IMR-90 (cell line): ENCODE results near the gene CERS1. TPM values are rescaled to one million over a fixed set of nuclear protein-coding genes. Genes with fewer than 3 reads are reported as not detected.
A peak's percentile ranks its signal among the peaks of the same experiment; 100 is the strongest.

ENCODE experiments used
- ATAC-seq: fragments of 200-7000 bp; cut with Tn5 transposase; 2 replicates; pipeline ENCODE4 v1.9.1; 2020; ENCODE audit warnings: low read depth, mild to moderate bottlenecking, moderate library complexity
- BruUV-seq: library from RNA; stranded (reverse); fragments of 400-500 nt; replicated peaks from 2 replicates; lab custom pipeline; 2021; lab: Mats Ljungman, UMichigan
- CTCF ChIA-PET: fragments of 300-600 bp; formaldehyde crosslinking; extraction: SDS; loops from one replicate; lab custom pipeline; 2021; ENCODE audit warnings: antibody characterized with exemption; lab: Yijun Ruan, JAX
- POLR2A ChIA-PET: fragments of 300-600 bp; sonication (Branson Sonifier 250); formaldehyde crosslinking; loops from one replicate; lab custom pipeline; 2022; ENCODE audit warnings: antibody characterized with exemption; ENCODE audit not compliant: unreplicated experiment; lab: Charles Lee
- DNase-seq: peaks from one replicate; pipeline ENCODE4 v3.0.0; 2013
- H2AFZ ChIP-seq: replicated peaks from 2 replicates; pipeline ENCODE3; 2013; ENCODE audit warnings: low read length, mild to moderate bottlenecking; ENCODE audit not compliant: poor library complexity
- H2AK5ac ChIP-seq: 2 replicates; pipeline ENCODE4 v1.6.1; 2013; ENCODE audit warnings: low read depth, low read length, inconsistent platforms
- H2AK9ac ChIP-seq: replicated peaks from 2 replicates; pipeline ENCODE3; 2013; ENCODE audit warnings: mild to moderate bottlenecking, low read depth, low read length, moderate library complexity; ENCODE audit not compliant: poor library complexity
- H2BK120ac ChIP-seq: 2 replicates; pipeline ENCODE4 v1.6.1; 2013; ENCODE audit warnings: low read depth, low read length, inconsistent platforms
- H2BK15ac ChIP-seq: 3 replicates; pipeline ENCODE4 v1.6.1; 2013; ENCODE audit warnings: low read depth, low read length, inconsistent platforms
- H2BK20ac ChIP-seq: 2 replicates; pipeline ENCODE4 v1.6.1; 2013; ENCODE audit warnings: low read depth, mild to moderate bottlenecking, inconsistent platforms, low read length, moderate library complexity
- H2BK5ac ChIP-seq: 2 replicates; pipeline ENCODE4 v1.6.1; 2013; ENCODE audit warnings: mild to moderate bottlenecking, low read depth, low read length, inconsistent platforms; ENCODE audit not compliant: poor library complexity, severe bottlenecking
- H3K14ac ChIP-seq: replicated peaks from 2 replicates; pipeline ENCODE4 v1.6.1; 2013; ENCODE audit warnings: low read depth, low read length, inconsistent platforms
- H3K18ac ChIP-seq: 2 replicates; pipeline ENCODE4 v1.6.1; 2013; ENCODE audit warnings: low read depth, low read length, control low read depth
- H3K23ac ChIP-seq: 2 replicates; pipeline ENCODE4 v1.6.1; 2013; ENCODE audit warnings: low read depth, low read length, inconsistent platforms
- H3K27ac ChIP-seq: 2 replicates; pipeline ENCODE4 v1.5.1; 2013; ENCODE audit warnings: mild to moderate bottlenecking, control low read depth, low read length; ENCODE audit not compliant: insufficient read depth
- H3K27me3 ChIP-seq: 2 replicates; pipeline ENCODE4 v1.6.1; 2013; ENCODE audit warnings: low read length; ENCODE audit not compliant: control insufficient read depth, insufficient read depth
- H3K36me3 ChIP-seq: 2 replicates; pipeline ENCODE4 v1.6.1; 2013; ENCODE audit warnings: low read length, mixed read lengths; ENCODE audit not compliant: control insufficient read depth, insufficient read depth
- H3K4ac ChIP-seq: 2 replicates; pipeline ENCODE4 v1.6.1; 2013; ENCODE audit warnings: low read depth, low read length, inconsistent platforms
- H3K4me1 ChIP-seq: 2 replicates; pipeline ENCODE4 v1.6.1; 2013; ENCODE audit warnings: low read length, mixed read lengths; ENCODE audit not compliant: control insufficient read depth, insufficient read depth
- H3K4me2 ChIP-seq: 2 replicates; pipeline ENCODE4 v1.6.1; 2013; ENCODE audit warnings: low read depth, mild to moderate bottlenecking, control low read depth, low read length, moderate library complexity
- H3K4me3 ChIP-seq: 2 replicates; pipeline ENCODE4 v1.5.1; 2013; ENCODE audit warnings: low read depth, mild to moderate bottlenecking, control low read depth, low read length, moderate library complexity; ENCODE audit not compliant: insufficient read depth
- H3K56ac ChIP-seq: 2 replicates; pipeline ENCODE4 v1.6.1; 2013; ENCODE audit warnings: low read length, inconsistent platforms; ENCODE audit not compliant: insufficient read depth; ENCODE audit errors: extremely low read depth
- H3K79me1 ChIP-seq, 2 experiments: 2 replicates each; pipeline ENCODE4 v1.6.1; 2013; ENCODE audit warnings: low read length in 2 of 2, inconsistent platforms in 1 of 2, low read depth in 1 of 2
- H3K9ac ChIP-seq: 2 replicates; pipeline ENCODE4 v1.6.1; 2013; ENCODE audit warnings: low read depth, low read length, control low read depth
- H3K9me1 ChIP-seq: 2 replicates; pipeline ENCODE4 v1.6.1; 2013; ENCODE audit warnings: low read length, inconsistent platforms; ENCODE audit not compliant: insufficient read depth
- H3K9me3 ChIP-seq: 2 replicates; pipeline ENCODE4 v1.6.1; 2013; ENCODE audit warnings: low read length; ENCODE audit not compliant: control insufficient read depth, insufficient read depth
- H4K20me1 ChIP-seq: 2 replicates; pipeline ENCODE4 v1.6.1; 2013; ENCODE audit warnings: low read length, inconsistent platforms; ENCODE audit not compliant: insufficient read depth
- H4K5ac ChIP-seq: 2 replicates; pipeline ENCODE4 v1.6.1; 2013; ENCODE audit warnings: mild to moderate bottlenecking, low read depth, low read length, control low read depth
- H4K8ac ChIP-seq, 2 experiments: 2 replicates each; pipeline ENCODE4 v1.6.1; 2013; ENCODE audit warnings: low read depth in 2 of 2, low read length in 2 of 2, control low read depth in 1 of 2, inconsistent platforms in 1 of 2
- H4K91ac ChIP-seq: 2 replicates; pipeline ENCODE4 v1.6.1; 2013; ENCODE audit warnings: low read depth, low read length, inconsistent platforms; ENCODE audit not compliant: insufficient read depth
- BHLHE40 ChIP-seq: fragments of 150-350 bp; IDR thresholded peaks from 2 replicates; pipeline ENCODE4 v1.6.1; 2016; ENCODE audit warnings: mild to moderate bottlenecking, low read depth, low read length
- CEBPB ChIP-seq: IDR thresholded peaks from 2 replicates; pipeline ENCODE4 v1.6.1; 2012; ENCODE audit warnings: low read depth, low read length, improper control_type of control experiment
- CHD1 ChIP-seq: IDR thresholded peaks from 2 replicates; pipeline ENCODE4 v1.6.1; 2012; ENCODE audit warnings: low read depth, low read length, improper control_type of control experiment
- CTCF ChIP-seq: conservative IDR thresholded peaks from 2 replicates; pipeline ENCODE4 v1.5.1; 2012; ENCODE audit warnings: mild to moderate bottlenecking, low read depth, low read length, improper control_type of control experiment
- FOS ChIP-seq: fragments of 150-350 bp; IDR thresholded peaks from 2 replicates; pipeline ENCODE4 v1.6.1; 2016; ENCODE audit warnings: low read depth, low read length
- MAZ ChIP-seq: IDR thresholded peaks from 2 replicates; pipeline ENCODE4 v1.6.1; 2012; ENCODE audit warnings: low read depth, mild to moderate bottlenecking, low read length, improper control_type of control experiment, moderate library complexity, borderline replicate concordance
- MXI1 ChIP-seq: IDR thresholded peaks from 2 replicates; pipeline ENCODE4 v1.6.1; 2012; ENCODE audit warnings: low read depth, mild to moderate bottlenecking, low read length, moderate library complexity, borderline replicate concordance
- NFE2L2 ChIP-seq: fragments of 150-350 bp; IDR thresholded peaks from 2 replicates; pipeline ENCODE4 v1.6.1; 2016; ENCODE audit warnings: low read depth, mild to moderate bottlenecking, low read length
- RAD21 ChIP-seq: IDR thresholded peaks from 2 replicates; pipeline ENCODE4 v1.6.1; 2012; ENCODE audit warnings: low read length, improper control_type of control experiment
- RCOR1 ChIP-seq: IDR thresholded peaks from 2 replicates; pipeline ENCODE4 v1.6.1; 2012; ENCODE audit warnings: mild to moderate bottlenecking, low read length, improper control_type of control experiment; ENCODE audit not compliant: insufficient replicate concordance
- RFX5 ChIP-seq: IDR thresholded peaks from 2 replicates; pipeline ENCODE4 v1.8.0; 2012; ENCODE audit warnings: low read depth, mild to moderate bottlenecking, low read length, moderate library complexity
- SMC3 ChIP-seq: fragments of 150-350 bp; IDR thresholded peaks from 2 replicates; pipeline ENCODE4 v1.6.1; 2016; ENCODE audit warnings: low read depth, mild to moderate bottlenecking, antibody characterized with exemption, low read length, moderate library complexity
- USF2 ChIP-seq: fragments of 150-350 bp; IDR thresholded peaks from 2 replicates; pipeline ENCODE4 v1.6.1; 2017; ENCODE audit warnings: mild to moderate bottlenecking, antibody characterized with exemption, low read length, low read depth
- WGBS, 2 experiments: methylation state at CpG; one replicate each; pipeline versions ENCODE4 v1.1.5 to v1.1.7; 2013; ENCODE audit warnings: missing lambda C conversion rate in 2 of 2; ENCODE audit not compliant: insufficient read length in 1 of 2; ENCODE audit errors: extremely low coverage in 2 of 2; 5-methylcytosine and 5-hydroxymethylcytosine counted together
- dilution Hi-C: fragments of 300-500 bp; cut with HindIII; formaldehyde crosslinking; loops from one replicate; pipeline ENCODE4 v1.14.3; 2018; ENCODE audit warnings: low sequenced_read_pairs; ENCODE audit not compliant: unreplicated experiment
- in situ Hi-C: fragments of 300-500 bp; cut with MboI; formaldehyde crosslinking; loops from 3 replicates; pipeline ENCODE4 v1.14.3; 2019; ENCODE audit warnings: low sequenced_read_pairs, inconsistent platforms, mixed read lengths
- intact Hi-C: fragments of 100-400 bp; cut with micrococcal nuclease; formaldehyde crosslinking; loops from 2 replicates; pipeline ENCODE4 v1.10.0; 2022
- polyA plus RNA-seq, 3 experiments: library from polyadenylated mRNA; depleted of rRNA; stranded (reverse); fragments of >200 nt; gene quantifications; 2 replicates each; pipeline ENCODE4 v1.2.3, GENCODE V29; 2012; ENCODE audit warnings: low replicate concordance in 1 of 3
- total RNA-seq: library from RNA; depleted of rRNA; stranded (reverse); fragments of >200 nt; gene quantifications from 2 replicates; pipeline ENCODE4 v1.2.3, GENCODE V29; 2012

Gene CERS1
- total and polyA plus RNA-seq, 2 of the 4 experiments (the other 2 are of a cell fraction), result 0.90 to 4.3 TPM

- 59% methylated on average over 4 of the region's 9 CpGs; no CpG with 5 or more reads in 1 of the 2 experiments for WGBS, 2 experiments
- Histone ChIP-seq H2AK9ac (peak overlapping the region; percentile 96), H3K4me3 (peak overlapping the region; percentile 72), H3K27ac (0 out of 2 replicates have a peak overlapping the region, but pooled peaks have one; percentile 4), H2BK120ac (no peak overlapping the region), H3K79me1 (peaks cover 25 to 48% of the 10 kb centered on the region in 2 experiments), H3K36me3 (peaks cover 32% of the 10 kb centered on the region), H4K5ac (no peak overlapping the region), H3K23ac (peak overlapping the region; percentile 51), H3K9me1 (peaks cover 7% of the 10 kb centered on the region), H3K4me1 (peaks cover 5% of the 10 kb centered on the region), H3K18ac (no peak overlapping the region), H3K9me3 (no peaks in the 10 kb centered on the region), H4K91ac (peak overlapping the region; percentile 6; the same call in 1 of the 2 replicates), H4K8ac (peak overlapping the region; percentile 73 to 94; a peak in 2 of 4 replicates), H2BK5ac (peak overlapping the region; percentile 24), H4K20me1 (peaks cover 26% of the 10 kb centered on the region), H3K14ac (peak overlapping the region; percentile 65; the same call in 1 of the 2 replicates), H3K27me3 (no peaks in the 10 kb centered on the region), H3K4ac (peak overlapping the region; percentile 75; the same call in 1 of the 2 replicates), H2BK20ac (no peak overlapping the region), H2AFZ (no peak overlapping the region), H2AK5ac (peak overlapping the region; percentile 78), H3K9ac (peak overlapping the region; percentile 78), H2BK15ac (no peak overlapping the region), H3K4me2 (peak overlapping the region; percentile 78), H3K56ac (peak overlapping the region; percentile 28; the same call in 1 of the 2 replicates)
- DNase-seq (no peak), ATAC-seq (no peak)
- dilution Hi-C loops (no loop called here), intact Hi-C loops (no loop called here), in situ Hi-C loops (no loop called here)
- ChIA-PET POLR2A (no interaction called here), CTCF (no interaction called here)
- no peak for TF ChIP-seq MAZ
- TF ChIP-seq BHLHE40, result no peak
- no peak for TF ChIP-seq CTCF
- TF ChIP-seq SMC3, result no peak
- TF ChIP-seq RCOR1, result no peak
- no peak for TF ChIP-seq USF2
- no peak for TF ChIP-seq RAD21
- no peak for TF ChIP-seq CHD1
- TF ChIP-seq FOS, result no peak
- no peak for TF ChIP-seq RFX5
- no peak for TF ChIP-seq MXI1
- TF ChIP-seq NFE2L2, result no peak
- TF ChIP-seq CEBPB, result no peak
- no TSS peak for BruUV-seq
These were observed 24.4 kb upstream of the CERS1 start for GRCh38 chr19:18920400-18920799.
